Renal cortical epithelial cell (primary cell): ENCODE results near the gene GLRA1. TPM values are rescaled to one million over a fixed set of nuclear protein-coding genes. Genes with fewer than 3 reads are reported as not detected.

Experiments
- total RNA-seq: library from RNA; depleted of rRNA; stranded (reverse); fragments of >200 nt; gene quantifications from 2 replicates; pipeline ENCODE4 v1.2.3, GENCODE V29; 2014

The GLRA1 gene
- total RNA-seq, 1 donor from 2014 or later, result not detected

Other genes with a start within 250 kb of the GLRA1 start
- gene SPARC, start 237.9 kb downstream of the GLRA1 start, total RNA-seq, result 103 and 242 TPM in 2 replicates
- gene ATOX1, start 166.2 kb downstream of the GLRA1 start, total RNA-seq, result 69.1 and 78.5 TPM in 2 replicates
- gene G3BP1, start 152.9 kb downstream of the GLRA1 start, total RNA-seq, result 210 and 408 TPM in 2 replicates